Effector memory CD4-positive, alpha-beta T cell (primary cell): ENCODE results near the gene DNAH7.
"Not testable (repeated sequence)": the region's sequence is repeated elsewhere in the genome, so short reads cannot be mapped to it uniquely, and the experiment has no call there.

Experiments used
- DNase-seq, 3 donors: peaks; one replicate each; pipeline ENCODE4 v3.0.0-alpha.2; 2020
- H3K27ac ChIP-seq: 2 replicates; pipeline ENCODE4 v1.7.0; 2013; ENCODE audit warnings: mild to moderate bottlenecking, low read length, moderate library complexity; ENCODE audit not compliant: insufficient read depth, poor library complexity, severe bottlenecking
- H3K27me3 ChIP-seq: replicated peaks from 2 replicates; pipeline ENCODE4 v1.7.0; 2013; ENCODE audit warnings: mild to moderate bottlenecking, low read length; ENCODE audit not compliant: insufficient read depth, control insufficient read depth, poor library complexity, severe bottlenecking
- H3K36me3 ChIP-seq: 2 replicates; pipeline ENCODE4 v1.7.0; 2013; ENCODE audit warnings: mild to moderate bottlenecking, low read length, moderate library complexity; ENCODE audit not compliant: control insufficient read depth, insufficient read depth
- H3K4me1 ChIP-seq: 2 replicates; pipeline ENCODE4 v1.7.0; 2013; ENCODE audit warnings: low read length, mild to moderate bottlenecking; ENCODE audit not compliant: control insufficient read depth, insufficient read depth, poor library complexity, severe bottlenecking
- H3K4me3 ChIP-seq: 2 replicates; pipeline ENCODE4 v1.7.0; 2013; ENCODE audit warnings: low read length, low read depth, mild to moderate bottlenecking; ENCODE audit not compliant: insufficient read depth, poor library complexity, severe bottlenecking
- H3K9me3 ChIP-seq: 2 replicates; pipeline ENCODE4 v1.7.0; 2013; ENCODE audit warnings: mild to moderate bottlenecking, low read length, moderate library complexity; ENCODE audit not compliant: control insufficient read depth

Gene DNAH7

DNA sequence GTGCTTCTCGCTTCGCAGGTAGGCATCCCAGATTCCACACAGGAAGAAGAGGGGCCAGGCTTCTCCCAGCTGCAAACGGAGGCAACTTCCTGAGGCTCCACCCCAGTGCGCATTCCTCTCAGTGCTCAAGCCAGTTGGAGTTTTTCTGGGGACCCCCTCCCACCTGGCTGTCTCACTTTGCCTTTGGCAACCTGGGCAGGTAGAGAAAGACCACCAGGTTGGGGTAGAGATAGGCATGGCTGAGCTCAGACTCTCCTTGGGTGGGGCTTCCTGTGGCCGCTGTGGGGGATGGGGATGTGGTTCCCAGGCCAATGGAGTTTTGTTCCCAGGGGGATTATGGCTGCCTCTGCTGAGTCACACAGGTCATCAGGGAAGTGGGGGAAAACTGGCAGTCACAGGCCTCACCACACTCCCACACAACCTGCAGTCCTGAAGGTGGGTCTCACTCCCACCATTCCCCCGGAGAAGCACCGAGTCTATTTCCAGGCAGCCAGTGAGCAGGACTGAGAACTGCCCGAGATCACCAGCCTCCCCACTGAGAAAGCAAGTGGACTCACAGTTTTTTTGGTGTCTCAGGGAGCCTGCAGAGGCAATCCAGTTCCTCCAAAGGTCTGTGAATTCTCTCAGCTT, 373.5 kb downstream of the DNAH7 start:
- no peak overlapping the region for H3K27ac ChIP-seq
- no peak for DNase-seq
- no peaks in the 10 kb centered on the region for H3K9me3 ChIP-seq
- H3K27me3 ChIP-seq, result no peaks in the 10 kb centered on the region
- H3K36me3 ChIP-seq, result peaks cover 4% of the 10 kb centered on the region
- no peak overlapping the region for H3K4me3 ChIP-seq
- H3K4me1 ChIP-seq, result no peaks in the 10 kb centered on the region

DNA sequence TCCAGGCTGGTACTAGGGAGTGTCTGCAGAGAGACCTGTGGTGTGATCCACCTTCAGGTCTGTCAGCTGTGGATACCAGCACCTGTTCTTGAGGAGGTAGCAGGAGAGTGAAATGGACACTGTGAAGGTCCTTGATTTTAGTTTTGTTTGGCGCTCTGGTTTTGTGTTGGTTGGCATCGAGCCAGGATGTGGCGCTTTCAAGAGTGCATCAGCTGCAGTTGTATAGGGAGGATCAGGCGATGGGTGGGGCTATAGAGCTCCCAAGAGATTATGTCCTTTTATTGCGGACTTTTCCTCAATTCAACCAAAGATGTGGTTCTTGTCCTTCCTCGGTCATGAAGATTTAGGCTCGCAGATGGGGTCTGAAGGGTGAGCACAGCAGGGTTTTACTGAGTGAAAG, 374.1 kb downstream of the DNAH7 start:
- H3K9me3 ChIP-seq, result no peaks in the 10 kb centered on the region
- no peaks in the 10 kb centered on the region for H3K4me1 ChIP-seq
- peaks cover 3% of the 10 kb centered on the region for H3K36me3 ChIP-seq
- no peak overlapping the region for H3K27ac ChIP-seq
- H3K4me3 ChIP-seq, result no peak overlapping the region
- no peak for DNase-seq
- H3K27me3 ChIP-seq, result no peaks in the 10 kb centered on the region

GRCh38 chr2:195692531-195692930, 376.1 kb downstream of the DNAH7 start:
- not testable (repeated sequence) for H3K4me3 ChIP-seq, H3K27me3 ChIP-seq, H3K27ac ChIP-seq, H3K36me3 ChIP-seq, H3K4me1 ChIP-seq, H3K9me3 ChIP-seq, DNase-seq
